Endodermal cell (in vitro differentiated cells): ENCODE data around the gene BMP4. TPM values are rescaled to one million over a fixed set of nuclear protein-coding genes. Genes with fewer than 3 reads are reported as not detected.

Source experiments
- DNase-seq: peaks from one replicate; pipeline ENCODE4 v3.0.0-alpha.2; 2017
- H3K27ac ChIP-seq: 2 replicates; pipeline ENCODE4 v1.5.1; 2013; ENCODE audit warnings: mild to moderate bottlenecking, low read depth, low read length, moderate library complexity
- H3K27me3 ChIP-seq: 2 replicates; pipeline ENCODE4 v1.6.1; 2013; ENCODE audit warnings: mild to moderate bottlenecking, low read length, moderate library complexity; ENCODE audit not compliant: insufficient read depth, control insufficient read depth, poor library complexity, severe bottlenecking
- H3K36me3 ChIP-seq: 2 replicates; pipeline ENCODE4 v1.7.0; 2013; ENCODE audit warnings: mild to moderate bottlenecking, low read length, moderate library complexity; ENCODE audit not compliant: control insufficient read depth, insufficient read depth
- H3K4me1 ChIP-seq: one replicate; pipeline ENCODE4 v1.7.0; 2013; ENCODE audit warnings: low read length; ENCODE audit not compliant: control insufficient read depth, insufficient read depth
- H3K4me3 ChIP-seq: 2 replicates; pipeline ENCODE4 v1.5.1; 2013; ENCODE audit warnings: mild to moderate bottlenecking, low read length, moderate library complexity
- H3K9ac ChIP-seq: 2 replicates; pipeline ENCODE4 v1.6.1; 2013; ENCODE audit warnings: mild to moderate bottlenecking, low read length, moderate library complexity; ENCODE audit not compliant: poor library complexity, severe bottlenecking; ENCODE audit errors: extremely low read depth
- H3K9me3 ChIP-seq: 2 replicates; pipeline ENCODE4 v1.6.1; 2013; ENCODE audit warnings: mild to moderate bottlenecking, low read length, moderate library complexity; ENCODE audit not compliant: control insufficient read depth
- H3K27ac Mint-ChIP-seq: 2 replicates; pipeline ENCODE4 v1.8.0; 2020; ENCODE audit warnings: mixed read lengths
- H3K27me3 Mint-ChIP-seq: 2 replicates; pipeline ENCODE4 v1.8.0; 2021; ENCODE audit warnings: mild to moderate bottlenecking, mixed read lengths; ENCODE audit not compliant: insufficient read depth
- H3K36me3 Mint-ChIP-seq: 2 replicates; pipeline ENCODE4 v1.8.0; 2020; ENCODE audit warnings: low read depth, mixed read lengths
- H3K4me1 Mint-ChIP-seq: 2 replicates; pipeline ENCODE4 v1.8.0; 2020; ENCODE audit warnings: mixed read lengths
- H3K4me3 Mint-ChIP-seq: 2 replicates; pipeline ENCODE4 v1.8.0; 2020; ENCODE audit warnings: mild to moderate bottlenecking, moderate library complexity, mixed read lengths
- H3K9me3 Mint-ChIP-seq: 2 replicates; pipeline ENCODE4 v1.8.0; 2020; ENCODE audit warnings: mild to moderate bottlenecking, mixed read lengths
- WGBS, 2 experiments: methylation state at CpG; one replicate each; pipeline versions ENCODE4 v1.1.5 to v1.1.7; 2013; ENCODE audit warnings: missing lambda C conversion rate in 2 of 2, mixed read lengths in 1 of 2; ENCODE audit not compliant: insufficient coverage in 1 of 2, insufficient read length in 1 of 2; 5-methylcytosine and 5-hydroxymethylcytosine counted together
- total RNA-seq, 2 donors: library from RNA; stranded (reverse); fragmentation: NEBNext Ultra II Directional in 1 of 2; extraction: Animal tissue kit (Norgen Biotek cat#: 25700) in 1 of 2; gene quantifications; 2 replicates in 1 of 2; 3 replicates in 1 of 2; pipeline ENCODE4 v1.2.1, GENCODE V29; 2021
- TF ChIP-seq, protein P1 (sequence below): fragments of 200-600 bp; sonication (generic); conservative IDR thresholded peaks from 2 replicates; pipeline ENCODE4 v1.5.0; 2021; ENCODE audit warnings: antibody characterized with exemption, mild to moderate bottlenecking

The BMP4 gene
- total RNA-seq, 2 donors from 2014 or later: 13.0 to 19.9 TPM

DNA sequence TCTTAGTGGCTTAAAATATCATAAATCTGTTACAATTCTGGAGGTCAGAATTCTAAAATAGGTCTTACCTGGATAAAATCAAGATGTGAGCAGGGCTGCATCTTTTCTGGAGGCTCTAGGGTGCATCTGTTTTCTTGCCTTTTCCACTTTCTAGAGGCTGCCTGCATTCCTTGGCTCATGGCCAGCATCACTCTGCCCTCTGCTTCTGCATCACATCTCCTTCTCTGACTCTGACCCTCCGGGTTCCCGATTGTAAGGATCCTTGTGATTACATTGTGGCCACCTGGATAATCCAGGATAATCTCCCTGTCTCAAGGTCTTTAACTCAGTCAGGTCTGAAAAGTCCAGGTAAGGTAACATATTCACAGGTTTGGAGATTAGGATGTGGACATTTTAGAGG lies 11.0 kb upstream of the BMP4 start:
- Histone ChIP-seq H3K4me3 (no peak overlapping the region), H3K36me3 (no peaks in the 10 kb centered on the region), H3K4me1 (no peaks in the 10 kb centered on the region), H3K27ac (no peak overlapping the region), H3K27me3 (peaks cover 16% of the 10 kb centered on the region), H3K9me3 (peaks cover 11% of the 10 kb centered on the region), H3K9ac (no peak overlapping the region)
- Mint-ChIP-seq H3K4me1 (peaks cover 29% of the 10 kb centered on the region), H3K36me3 (no peaks in the 10 kb centered on the region), H3K27me3 (peaks cover 67% of the 10 kb centered on the region), H3K9me3 (peaks cover 8% of the 10 kb centered on the region), H3K27ac (no peak overlapping the region), H3K4me3 (no peak overlapping the region)
- WGBS, 2 experiments: 93 to 94% methylated on average over 2 of the region's 2 CpGs
- TF ChIP-seq, protein P1, sequence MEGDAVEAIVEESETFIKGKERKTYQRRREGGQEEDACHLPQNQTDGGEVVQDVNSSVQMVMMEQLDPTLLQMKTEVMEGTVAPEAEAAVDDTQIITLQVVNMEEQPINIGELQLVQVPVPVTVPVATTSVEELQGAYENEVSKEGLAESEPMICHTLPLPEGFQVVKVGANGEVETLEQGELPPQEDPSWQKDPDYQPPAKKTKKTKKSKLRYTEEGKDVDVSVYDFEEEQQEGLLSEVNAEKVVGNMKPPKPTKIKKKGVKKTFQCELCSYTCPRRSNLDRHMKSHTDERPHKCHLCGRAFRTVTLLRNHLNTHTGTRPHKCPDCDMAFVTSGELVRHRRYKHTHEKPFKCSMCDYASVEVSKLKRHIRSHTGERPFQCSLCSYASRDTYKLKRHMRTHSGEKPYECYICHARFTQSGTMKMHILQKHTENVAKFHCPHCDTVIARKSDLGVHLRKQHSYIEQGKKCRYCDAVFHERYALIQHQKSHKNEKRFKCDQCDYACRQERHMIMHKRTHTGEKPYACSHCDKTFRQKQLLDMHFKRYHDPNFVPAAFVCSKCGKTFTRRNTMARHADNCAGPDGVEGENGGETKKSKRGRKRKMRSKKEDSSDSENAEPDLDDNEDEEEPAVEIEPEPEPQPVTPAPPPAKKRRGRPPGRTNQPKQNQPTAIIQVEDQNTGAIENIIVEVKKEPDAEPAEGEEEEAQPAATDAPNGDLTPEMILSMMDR: no peak
- no peak for DNase-seq

DNA sequence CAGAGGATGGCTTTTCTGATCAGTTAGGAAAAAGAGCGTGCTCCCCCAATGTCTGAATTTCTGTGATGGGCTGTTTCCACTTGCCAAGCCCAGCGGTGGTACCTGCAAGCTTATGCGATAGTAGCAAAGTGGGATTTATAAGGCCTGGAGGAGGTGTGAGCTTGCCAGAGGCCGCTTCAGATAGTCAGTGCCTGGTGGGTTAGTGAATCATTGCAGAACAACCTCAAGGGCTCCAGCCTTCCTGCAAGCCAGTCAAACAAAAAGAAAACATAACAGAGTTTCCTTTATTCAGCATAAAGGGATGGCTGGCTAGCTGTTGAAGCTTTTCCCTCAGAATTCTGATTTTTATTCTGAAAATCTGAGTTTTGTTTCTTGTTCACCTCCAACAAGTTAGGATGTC lies 7.6 kb upstream of the BMP4 start:
- TF ChIP-seq, protein P1: no peak
- Histone ChIP-seq H3K36me3 (no peaks in the 10 kb centered on the region), H3K27me3 (peaks cover 37% of the 10 kb centered on the region), H3K4me3 (no peak overlapping the region), H3K27ac (no peak overlapping the region), H3K4me1 (no peaks in the 10 kb centered on the region), H3K9me3 (peaks cover 11% of the 10 kb centered on the region), H3K9ac (no peak overlapping the region)
- Mint-ChIP-seq H3K4me3 (peak overlapping the region; percentile 56), H3K4me1 (peaks cover 24% of the 10 kb centered on the region), H3K27me3 (peaks cover 82% of the 10 kb centered on the region), H3K27ac (no peak overlapping the region), H3K9me3 (peaks cover 8% of the 10 kb centered on the region), H3K36me3 (no peaks in the 10 kb centered on the region)
- 74% methylated on average over 4 of the region's 4 CpGs; no CpG with 5 or more reads in 1 of the 2 experiments for WGBS, 2 experiments
- DNase-seq: no peak

DNA sequence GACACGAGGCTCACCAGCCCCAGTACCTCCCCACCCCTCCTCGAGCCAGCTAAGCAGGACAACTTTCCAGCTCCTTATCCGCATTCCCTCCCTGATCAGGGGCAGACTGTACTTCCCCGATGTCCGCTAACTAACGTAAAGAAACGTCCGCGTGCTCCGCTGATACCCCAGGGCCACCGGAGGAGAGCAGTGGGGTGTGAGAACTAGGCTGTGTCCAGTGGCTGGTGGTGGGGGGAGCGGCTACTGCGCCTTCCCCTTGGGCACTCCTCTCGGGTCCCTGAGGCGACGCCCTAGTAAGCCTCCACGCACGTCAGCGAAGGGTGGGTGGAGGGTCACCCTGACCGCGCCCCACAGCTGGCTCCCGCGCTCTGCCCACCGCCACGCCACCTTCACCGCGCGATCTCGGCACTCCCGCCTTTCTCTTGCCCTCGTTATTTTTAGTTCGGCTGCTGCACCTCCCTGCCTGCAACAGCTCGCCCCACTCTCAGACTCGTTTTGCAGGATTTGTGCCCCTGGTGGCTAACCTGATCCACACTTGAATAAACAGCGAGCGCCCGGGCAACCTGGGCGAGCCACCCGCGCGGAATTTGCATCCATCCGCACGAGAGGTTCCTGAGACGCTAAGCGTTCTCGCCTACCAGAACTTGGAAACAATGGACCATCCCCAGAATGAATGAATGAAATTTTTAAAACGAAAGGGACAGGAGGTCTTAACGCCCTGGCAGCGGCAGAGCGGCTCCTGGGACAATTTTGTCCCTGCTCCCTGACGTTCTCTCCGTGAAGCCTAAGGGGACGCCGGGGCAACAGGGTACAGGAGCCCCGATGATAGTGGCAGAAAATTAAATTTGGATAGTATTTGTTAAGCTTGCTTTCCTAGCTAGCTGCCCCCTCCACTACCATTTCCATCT lies 6.9 kb upstream of the BMP4 start:
- DNase-seq: peak; percentile 78
- Histone ChIP-seq H3K27ac (no peak overlapping the region), H3K9ac (no peak overlapping the region), H3K4me3 (no peak overlapping the region), H3K4me1 (no peaks in the 10 kb centered on the region), H3K36me3 (no peaks in the 10 kb centered on the region), H3K27me3 (peaks cover 41% of the 10 kb centered on the region), H3K9me3 (peaks cover 11% of the 10 kb centered on the region)
- Mint-ChIP-seq H3K4me3 (peak overlapping the region; percentile 56), H3K36me3 (no peaks in the 10 kb centered on the region), H3K4me1 (peaks cover 19% of the 10 kb centered on the region), H3K9me3 (peaks cover 8% of the 10 kb centered on the region), H3K27ac (no peak overlapping the region), H3K27me3 (peaks cover 88% of the 10 kb centered on the region)
- TF ChIP-seq, protein P1: peak; percentile 70
- 71 to 72% methylated on average over 32 to 54 of the region's 55 CpGs for WGBS, 2 experiments
